ENCODE data around the gene PLEKHG4B.
"Not testable (repeated sequence)": the region's sequence is repeated elsewhere in the genome, so short reads cannot be mapped to it uniquely, and the experiment has no call there.

The PLEKHG4B gene

GRCh38 chr5:91556-92263 is at the start of gene PLEKHG4B:
TSS of gene PLEKHG4B (plus strand) at chr5:92168. CDS start at chr5:92232, 64 bp downstream.
- no peak for DNase-seq

GRCh38 chr5:42250-42649 is 49.7 kb upstream of the PLEKHG4B start:
- DNase-seq = no peak

- DNase-seq = no peak
Measured at GRCh38 chr5:48192-48591, 43.8 kb upstream of the PLEKHG4B start.

GRCh38 chr5:49530-49929 is 42.4 kb upstream of the PLEKHG4B start:
- not testable (repeated sequence) for DNase-seq

- DNase-seq = no peak
Measured at GRCh38 chr5:49953-50544, 41.9 kb upstream of the PLEKHG4B start.

GRCh38 chr5:50724-51499 is 41.1 kb upstream of the PLEKHG4B start:
- DNase-seq = no peak

GRCh38 chr5:51500-51823 is 40.5 kb upstream of the PLEKHG4B start:
- no peak for DNase-seq

- DNase-seq = peak; percentile 27 to 42
Measured at GRCh38 chr5:53381-54174, 38.4 kb upstream of the PLEKHG4B start.

GRCh38 chr5:54175-54730 is 37.7 kb upstream of the PLEKHG4B start:
- no peak for DNase-seq

GRCh38 chr5:54876-55569 is 36.9 kb upstream of the PLEKHG4B start:
- no peak for DNase-seq

GRCh38 chr5:56561-57290 is 35.2 kb upstream of the PLEKHG4B start:
- peak in 1 of 2 donors; percentile 9 for DNase-seq

GRCh38 chr5:60250-60649 is 31.7 kb upstream of the PLEKHG4B start:
- not testable (repeated sequence) for DNase-seq

- no peak for DNase-seq
Measured at GRCh38 chr5:70440-70839, 21.5 kb upstream of the PLEKHG4B start.

- not testable (repeated sequence) for DNase-seq
Measured at GRCh38 chr5:72316-73180, 19.4 kb upstream of the PLEKHG4B start.

- not testable (repeated sequence) for DNase-seq
Measured at GRCh38 chr5:73181-73447, 18.9 kb upstream of the PLEKHG4B start.

GRCh38 chr5:73768-74502 is 18.0 kb upstream of the PLEKHG4B start:
- DNase-seq = no peak

- no peak for DNase-seq
Measured at GRCh38 chr5:74503-75109, 17.4 kb upstream of the PLEKHG4B start.

- DNase-seq = no peak
Measured at GRCh38 chr5:75331-76320, 16.3 kb upstream of the PLEKHG4B start.
